Transverse colon (tissue), 3 donors: ENCODE data around the gene IPO4.

Experiments
- POLR2A ChIP-seq: fragments of 450-650 bp; IDR thresholded peaks from one replicate; pipeline ENCODE4 v1.6.1; 2016; ENCODE audit warnings: antibody characterized with exemption, mild to moderate bottlenecking, moderate library complexity
- TF ChIP-seq, protein P1 (sequence below), 5 experiments: fragments of 200-600 bp in 3 of 5; fragments of 450-650 bp in 2 of 5; sonication (generic) in 3 of 5; IDR thresholded peaks; 1 replicate in 2 of 5; 2 replicates in 3 of 5; pipeline ENCODE4 v1.5.1; 2016 to 2017; ENCODE audit warnings: antibody characterized with exemption in 5 of 5, inconsistent platforms in 3 of 5, mild to moderate bottlenecking in 2 of 5, moderate library complexity in 1 of 5

DNA sequence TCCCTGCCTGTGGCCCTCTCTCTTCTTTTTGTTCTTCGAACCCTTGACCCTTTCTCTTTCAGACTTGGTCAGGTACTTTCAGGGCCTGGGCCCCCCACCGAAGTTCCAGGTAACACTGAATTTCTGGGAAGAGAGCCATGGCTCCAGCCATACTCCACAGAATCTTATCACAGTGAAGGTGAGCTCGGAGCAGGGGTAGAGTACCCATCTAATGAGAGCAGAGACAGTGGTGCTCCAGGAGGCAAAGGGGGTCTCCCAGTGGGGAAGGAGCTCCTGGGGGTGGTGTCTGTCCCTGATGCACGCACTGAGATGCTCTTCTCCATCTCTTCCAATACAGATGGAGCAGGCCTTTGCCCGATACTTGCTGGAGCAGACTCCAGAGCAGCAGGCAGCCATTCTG, 22.8 kb downstream of the IPO4 start:
- no peak for TF ChIP-seq POLR2A
- TF ChIP-seq, protein P1, sequence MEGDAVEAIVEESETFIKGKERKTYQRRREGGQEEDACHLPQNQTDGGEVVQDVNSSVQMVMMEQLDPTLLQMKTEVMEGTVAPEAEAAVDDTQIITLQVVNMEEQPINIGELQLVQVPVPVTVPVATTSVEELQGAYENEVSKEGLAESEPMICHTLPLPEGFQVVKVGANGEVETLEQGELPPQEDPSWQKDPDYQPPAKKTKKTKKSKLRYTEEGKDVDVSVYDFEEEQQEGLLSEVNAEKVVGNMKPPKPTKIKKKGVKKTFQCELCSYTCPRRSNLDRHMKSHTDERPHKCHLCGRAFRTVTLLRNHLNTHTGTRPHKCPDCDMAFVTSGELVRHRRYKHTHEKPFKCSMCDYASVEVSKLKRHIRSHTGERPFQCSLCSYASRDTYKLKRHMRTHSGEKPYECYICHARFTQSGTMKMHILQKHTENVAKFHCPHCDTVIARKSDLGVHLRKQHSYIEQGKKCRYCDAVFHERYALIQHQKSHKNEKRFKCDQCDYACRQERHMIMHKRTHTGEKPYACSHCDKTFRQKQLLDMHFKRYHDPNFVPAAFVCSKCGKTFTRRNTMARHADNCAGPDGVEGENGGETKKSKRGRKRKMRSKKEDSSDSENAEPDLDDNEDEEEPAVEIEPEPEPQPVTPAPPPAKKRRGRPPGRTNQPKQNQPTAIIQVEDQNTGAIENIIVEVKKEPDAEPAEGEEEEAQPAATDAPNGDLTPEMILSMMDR (IDR thresholded peaks at IDR 0.05): no peak
